Measurements from ENCODE around the gene SPRY2. TPM values are rescaled to one million over a fixed set of nuclear protein-coding genes. Genes with fewer than 3 reads are reported as not detected.

SPRY2 gene
- total RNA-seq, 1 donor from 2014 or later, result 52.0 TPM

GRCh38 chr13:80299046-80299445 is 41.9 kb downstream of the SPRY2 start:
- no peak for DNase-seq (ENCODE audit: extremely low spot score, unreplicated experiment)
- Mint-ChIP-seq H3K27me3 (ENCODE audit: unreplicated experiment) (no peaks in the 10 kb centered on the region), H3K9me3 (ENCODE audit: unreplicated experiment) (no peaks in the 10 kb centered on the region), H3K36me3 (ENCODE audit: unreplicated experiment) (no peaks in the 10 kb centered on the region), H3K4me1 (ENCODE audit: unreplicated experiment) (no peaks in the 10 kb centered on the region), H3K4me3 (ENCODE audit: unreplicated experiment) (no peak overlapping the region), H3K27ac (ENCODE audit: unreplicated experiment) (no peak overlapping the region)
- TF ChIP-seq CTCF (IDR thresholded peaks at IDR 0.05), result no peak

- TF ChIP-seq CTCF (IDR thresholded peaks at IDR 0.05), result no peak
- no peaks in the 10 kb centered on the region for H3K4me1 Mint-ChIP-seq (ENCODE audit: unreplicated experiment)
- no peak for DNase-seq (ENCODE audit: extremely low spot score, unreplicated experiment)
- no peaks in the 10 kb centered on the region for H3K36me3 Mint-ChIP-seq (ENCODE audit: unreplicated experiment)
- no peak overlapping the region for H3K27ac Mint-ChIP-seq (ENCODE audit: unreplicated experiment)
- no peaks in the 10 kb centered on the region for H3K9me3 Mint-ChIP-seq (ENCODE audit: unreplicated experiment)
- H3K4me3 Mint-ChIP-seq (ENCODE audit: unreplicated experiment), result no peak overlapping the region
- H3K27me3 Mint-ChIP-seq (ENCODE audit: unreplicated experiment), result no peaks in the 10 kb centered on the region
These were observed 43.4 kb downstream of the SPRY2 start for GRCh38 chr13:80297503-80297902.

- H3K27ac Mint-ChIP-seq (ENCODE audit: unreplicated experiment), result no peak overlapping the region
These were observed 43.8 kb downstream of the SPRY2 start for GRCh38 chr13:80297094-80297493.

GRCh38 chr13:80296638-80297037 is 44.3 kb downstream of the SPRY2 start:
- Mint-ChIP-seq H3K27me3 (ENCODE audit: unreplicated experiment) (no peaks in the 10 kb centered on the region), H3K9me3 (ENCODE audit: unreplicated experiment) (no peaks in the 10 kb centered on the region), H3K27ac (ENCODE audit: unreplicated experiment) (no peak overlapping the region), H3K4me1 (ENCODE audit: unreplicated experiment) (no peaks in the 10 kb centered on the region), H3K4me3 (ENCODE audit: unreplicated experiment) (no peak overlapping the region), H3K36me3 (ENCODE audit: unreplicated experiment) (no peaks in the 10 kb centered on the region)
- TF ChIP-seq CTCF (IDR thresholded peaks at IDR 0.05), result no peak
- DNase-seq (ENCODE audit: extremely low spot score, unreplicated experiment), result no peak

More at GRCh38 chr13:80297094-80297493, 43.8 kb downstream of the SPRY2 start:
- Mint-ChIP-seq H3K27me3 (ENCODE audit: unreplicated experiment) (no peaks in the 10 kb centered on the region), H3K36me3 (ENCODE audit: unreplicated experiment) (no peaks in the 10 kb centered on the region), H3K9me3 (ENCODE audit: unreplicated experiment) (no peaks in the 10 kb centered on the region), H3K4me3 (ENCODE audit: unreplicated experiment) (no peak overlapping the region), H3K4me1 (ENCODE audit: unreplicated experiment) (no peaks in the 10 kb centered on the region)
- no peak for DNase-seq (ENCODE audit: extremely low spot score, unreplicated experiment)
- no peak for TF ChIP-seq CTCF (IDR thresholded peaks at IDR 0.05)

GRCh38 chr13:80290591-80290990 is 50.3 kb downstream of the SPRY2 start:
- no peak for TF ChIP-seq CTCF (IDR thresholded peaks at IDR 0.05)
- Mint-ChIP-seq H3K4me1 (ENCODE audit: unreplicated experiment) (peaks cover 9% of the 10 kb centered on the region), H3K27ac (ENCODE audit: unreplicated experiment) (no peak overlapping the region), H3K27me3 (ENCODE audit: unreplicated experiment) (no peaks in the 10 kb centered on the region), H3K4me3 (ENCODE audit: unreplicated experiment) (no peak overlapping the region), H3K9me3 (ENCODE audit: unreplicated experiment) (no peaks in the 10 kb centered on the region), H3K36me3 (ENCODE audit: unreplicated experiment) (no peaks in the 10 kb centered on the region)
- DNase-seq (ENCODE audit: extremely low spot score, unreplicated experiment), result no peak
